MCF 10A (cell line): ENCODE data around the gene PDE1C. TPM values are rescaled to one million over a fixed set of nuclear protein-coding genes. Genes with fewer than 3 reads are reported as not detected.

Source experiments
- BruUV-seq: library from RNA; stranded (reverse); fragments of 400-500 nt; replicated peaks from 2 replicates; lab custom pipeline; 2021; lab: Mats Ljungman, UMichigan
- CTCF ChIA-PET: fragments of 300-600 bp; sonication (Branson Sonifier 250); formaldehyde crosslinking; extraction: SDS; loops from one replicate; lab custom pipeline; 2021; ENCODE audit warnings: antibody characterized with exemption, inconsistent platforms; lab: Yijun Ruan, JAX
- POLR2A ChIA-PET: fragments of 300-600, 350-650 bp; sonication (Branson Sonifier 250); formaldehyde crosslinking; extraction: SDS; loops from one replicate; lab custom pipeline; 2020; ENCODE audit warnings: antibody characterized with exemption, inconsistent platforms; lab: Yijun Ruan, JAX
- DNase-seq: peaks from one replicate; pipeline ENCODE4 v3.0.0-alpha.2; 2018; ENCODE audit not compliant: unreplicated experiment
- H3K27ac Mint-ChIP-seq: one replicate; pipeline ENCODE4 v1.8.0; 2022; ENCODE audit warnings: mild to moderate bottlenecking, low read depth, mixed read lengths; ENCODE audit not compliant: unreplicated experiment
- H3K27me3 Mint-ChIP-seq: one replicate; pipeline ENCODE4 v1.8.0; 2022; ENCODE audit warnings: mixed read lengths; ENCODE audit not compliant: insufficient read depth, unreplicated experiment
- H3K36me3 Mint-ChIP-seq: one replicate; pipeline ENCODE4 v1.8.0; 2022; ENCODE audit warnings: mild to moderate bottlenecking, moderate library complexity, mixed read lengths; ENCODE audit not compliant: insufficient read depth, unreplicated experiment
- H3K4me1 Mint-ChIP-seq: one replicate; pipeline ENCODE4 v1.8.0; 2022; ENCODE audit warnings: mixed read lengths; ENCODE audit not compliant: insufficient read depth, unreplicated experiment
- H3K4me3 Mint-ChIP-seq: one replicate; pipeline ENCODE4 v1.8.0; 2022; ENCODE audit warnings: mild to moderate bottlenecking, moderate library complexity, mixed read lengths; ENCODE audit not compliant: unreplicated experiment
- H3K9me3 Mint-ChIP-seq: one replicate; pipeline ENCODE4 v1.8.0; 2022; ENCODE audit warnings: mixed read lengths; ENCODE audit not compliant: unreplicated experiment
- CTCF ChIP-seq: fragments of 200-600 bp; IDR thresholded peaks from one replicate; pipeline ENCODE4 v1.8.0; 2022; ENCODE audit warnings: antibody characterized with exemption, mild to moderate bottlenecking; ENCODE audit not compliant: unreplicated experiment
- intact Hi-C: fragments of 100-400 bp; cut with micrococcal nuclease; formaldehyde crosslinking; loops from 2 replicates; pipeline ENCODE4 v1.14.1; 2022
- total RNA-seq: library from RNA; stranded (reverse); gene quantifications from 2 replicates; pipeline ENCODE4 v1.2.3, GENCODE V29; 2022

PDE1C gene
- total RNA-seq, 1 experiment from 2014 or later, result 0.14 TPM

DNA sequence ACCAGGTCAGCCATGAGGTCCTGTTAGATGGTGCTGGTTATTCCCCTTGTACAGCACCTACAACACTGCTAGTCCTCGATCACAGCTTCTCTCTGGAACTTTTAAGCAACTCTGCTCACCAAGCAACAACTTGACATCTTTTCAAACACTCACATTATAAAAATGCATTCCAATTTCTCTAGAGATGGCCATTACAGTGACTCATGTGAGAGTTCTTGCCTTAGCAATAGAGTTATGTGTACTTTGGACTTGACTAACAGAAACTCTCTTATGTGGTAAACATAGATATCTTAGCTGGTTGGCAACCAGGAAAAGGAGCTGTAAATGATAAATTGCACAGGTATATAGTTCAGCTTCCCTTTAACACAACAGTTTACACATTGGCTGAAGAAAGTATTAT lies 122.2 kb downstream of the PDE1C start:
- no peaks in the 10 kb centered on the region for H3K27me3 Mint-ChIP-seq
- ChIA-PET CTCF (no interaction called here), POLR2A (interaction anchor here (1.3 kb wide), 1 partner anchor 10 kb away, joined by 3 read pairs; no protein-coding TSS in a partner anchor)
- H3K4me1 Mint-ChIP-seq, result peaks cover 11% of the 10 kb centered on the region
- intact Hi-C loops, result no loop called here
- peak; percentile 62 for DNase-seq
- no peak for TF ChIP-seq CTCF
- peaks cover 10% of the 10 kb centered on the region for H3K9me3 Mint-ChIP-seq
- BruUV-seq, result no TSS peak
- H3K36me3 Mint-ChIP-seq, result no peaks in the 10 kb centered on the region
- peak overlapping the region; percentile 36 for H3K27ac Mint-ChIP-seq
- no peak overlapping the region for H3K4me3 Mint-ChIP-seq

DNA sequence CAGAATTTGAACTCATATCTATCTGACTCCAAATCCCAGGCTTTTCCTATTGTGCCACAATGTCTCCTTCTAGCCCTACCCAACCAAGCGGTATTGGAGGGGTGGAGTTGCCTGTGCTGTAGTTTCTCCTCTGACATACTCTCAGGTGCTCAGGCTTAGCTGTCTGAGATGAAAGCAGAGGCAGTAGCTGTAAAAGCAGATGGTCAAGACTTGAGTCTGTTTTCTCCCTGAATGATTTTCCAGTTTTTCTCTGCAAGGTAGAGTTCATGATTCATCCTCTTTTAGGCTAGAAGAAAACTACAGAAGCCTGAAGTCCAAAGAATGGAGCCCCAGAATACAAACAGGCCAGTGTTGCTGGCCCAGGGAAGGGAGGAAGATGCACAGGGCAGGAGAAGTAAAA lies 130.0 kb downstream of the PDE1C start:
- Mint-ChIP-seq H3K36me3 (no peaks in the 10 kb centered on the region), H3K4me3 (no peak overlapping the region), H3K4me1 (peaks cover 4% of the 10 kb centered on the region), H3K27me3 (no peaks in the 10 kb centered on the region), H3K9me3 (no peaks in the 10 kb centered on the region), H3K27ac (no peak overlapping the region)
- no peak for TF ChIP-seq CTCF
- intact Hi-C loops, result no loop called here
- no peak for DNase-seq
- ChIA-PET CTCF (no interaction called here), POLR2A (no interaction called here)
- BruUV-seq, result no TSS peak

- intact Hi-C loops, result no loop called here
- Mint-ChIP-seq H3K4me1 (peaks cover 10% of the 10 kb centered on the region), H3K27ac (no peak overlapping the region), H3K9me3 (no peaks in the 10 kb centered on the region), H3K27me3 (no peaks in the 10 kb centered on the region), H3K4me3 (no peak overlapping the region), H3K36me3 (no peaks in the 10 kb centered on the region)
- no peak for TF ChIP-seq CTCF
- POLR2A ChIA-PET, result no interaction called here
- no peak for DNase-seq
- CTCF ChIA-PET, result interaction anchor here (1.1 kb wide), 1 partner anchor 226 kb away, joined by 3 read pairs; no protein-coding TSS in a partner anchor
- no TSS peak for BruUV-seq
Observed at GRCh38 chr7:31939076-31939475, 131.1 kb downstream of the PDE1C start.

DNA sequence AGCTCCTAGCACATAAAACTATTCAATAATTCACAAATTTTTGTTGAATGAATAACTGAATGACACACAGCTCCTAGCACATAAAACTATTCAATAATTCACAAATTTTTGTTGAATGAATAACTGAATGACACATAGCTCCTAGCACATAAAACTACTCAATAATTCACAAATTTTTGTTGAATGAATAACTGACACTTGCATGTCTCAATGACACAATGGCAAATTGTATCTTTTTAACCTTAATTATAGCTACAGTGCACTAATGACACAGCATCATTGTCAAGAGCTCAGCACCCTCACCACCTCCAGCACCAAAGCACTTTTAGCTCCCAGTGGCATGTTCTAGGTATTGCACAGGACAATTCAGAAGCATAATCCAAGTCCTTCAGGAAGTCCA lies 131.6 kb downstream of the PDE1C start:
- H3K4me1 Mint-ChIP-seq, result peaks cover 10% of the 10 kb centered on the region
- ChIA-PET POLR2A (no interaction called here), CTCF (interaction anchor here (1.1 kb wide), 1 partner anchor 226 kb away, joined by 3 read pairs; no protein-coding TSS in a partner anchor)
- no peak overlapping the region for H3K4me3 Mint-ChIP-seq
- H3K27ac Mint-ChIP-seq, result no peak overlapping the region
- no TSS peak for BruUV-seq
- intact Hi-C loops, result no loop called here
- TF ChIP-seq CTCF, result peak; percentile 23
- no peaks in the 10 kb centered on the region for H3K9me3 Mint-ChIP-seq
- DNase-seq, result peak; percentile 22
- H3K36me3 Mint-ChIP-seq, result no peaks in the 10 kb centered on the region
- no peaks in the 10 kb centered on the region for H3K27me3 Mint-ChIP-seq
